K562 treated with DMSO at 1 percent for 4 hours (cell line): Measurements from ENCODE around the gene HINFP. TPM values are rescaled to one million over a fixed set of nuclear protein-coding genes. Genes with fewer than 3 reads are reported as not detected.

Experiments used
- total RNA-seq: library from RNA; unstranded; fragments of 300-600 nt; gene quantifications from 2 replicates; pipeline ENCODE4 v1.2.3, GENCODE V29; 2022; ENCODE audit not compliant: insufficient read depth

Gene HINFP
- 28.5 and 31.2 TPM in 2 replicates for total RNA-seq

GRCh38 chr11:119121008-119121810, at the start of gene HINFP:
HINFP (plus strand) TSS chr11:119121580; CDS start chr11:119126945, 5,365 bp downstream.

GRCh38 chr11:119084663-119085436, 36.5 kb upstream of the HINFP start, which contains the start of gene HMBS:
HMBS (plus strand) TSS chr11:119084881; CDS start chr11:119085034, 153 bp downstream.

GRCh38 chr11:119101759-119102423, 19.5 kb upstream of the HINFP start, which contains the start of gene DPAGT1:
DPAGT1 (minus strand) TSS chr11:119101853; CDS start chr11:119101655, 198 bp downstream.

GRCh38 chr11:119106564-119107537, 14.5 kb upstream of the HINFP start, which contains the start of gene C2CD2L:
C2CD2L (plus strand) TSS chr11:119107344; CDS start chr11:119107742, 398 bp downstream.

GRCh38 chr11:119149018-119149785, 27.8 kb downstream of the HINFP start, which contains the start of gene ABCG4:
ABCG4 (plus strand) TSS chr11:119149052; CDS start chr11:119149966, 914 bp downstream.

GRCh38 chr11:119168471-119169281, 47.3 kb downstream of the HINFP start, which contains the start of gene NLRX1:
NLRX1 (plus strand) TSS chr11:119168725; CDS start chr11:119171404, 2,679 bp downstream.

Other genes starting within 250 kb of the HINFP start
- gene CXCR5, start 237.7 kb upstream of the HINFP start, total RNA-seq, result not detected in 2 replicates
- 8.3 and 14.2 TPM in 2 replicates for gene BCL9L, start 195.7 kb upstream of the HINFP start, total RNA-seq
- gene UPK2, start 165.3 kb upstream of the HINFP start, total RNA-seq, result not detected in 2 replicates
- gene FOXR1, start 149.8 kb upstream of the HINFP start, total RNA-seq, result not detected in 2 replicates
- 11.8 and 12.3 TPM in 2 replicates for gene CENATAC, start 123.4 kb upstream of the HINFP start, total RNA-seq
- gene RPS25, start 103.2 kb upstream of the HINFP start, total RNA-seq, result 1,661 and 1,791 TPM in 2 replicates
- 131 and 148 TPM in 2 replicates for gene TRAPPC4, start 102.8 kb upstream of the HINFP start, total RNA-seq
- gene SLC37A4, start 90.7 kb upstream of the HINFP start, total RNA-seq, result 36.3 and 44.7 TPM in 2 replicates
- 202 and 231 TPM in 2 replicates for gene HYOU1, start 64.4 kb upstream of the HINFP start, total RNA-seq
- 31.8 and 39.9 TPM in 2 replicates for gene VPS11, start 53.8 kb upstream of the HINFP start, total RNA-seq
- 107 and 137 TPM in 2 replicates for gene HMBS, start 36.7 kb upstream of the HINFP start, total RNA-seq
- gene DPAGT1, start 19.7 kb upstream of the HINFP start, total RNA-seq, result 41.8 and 50.8 TPM in 2 replicates
- 27.8 and 33.7 TPM in 2 replicates for gene C2CD2L, start 14.2 kb upstream of the HINFP start, total RNA-seq
- 0.17 TPM in 1 of 2 replicates, not detected in the other for gene ABCG4, start 27.5 kb downstream of the HINFP start, total RNA-seq
- 1.6 and 2.0 TPM in 2 replicates for gene NLRX1, start 47.1 kb downstream of the HINFP start, total RNA-seq
- gene NHERF4, start 63.9 kb downstream of the HINFP start, total RNA-seq, result not detected in 2 replicates
- 11.8 and 12.7 TPM in 2 replicates for gene CBL, start 84.8 kb downstream of the HINFP start, total RNA-seq
- gene MCAM, start 195.6 kb downstream of the HINFP start, total RNA-seq, result 15.5 and 21.8 TPM in 2 replicates
- 39.5 and 47.2 TPM in 2 replicates for gene RNF26, start 212.9 kb downstream of the HINFP start, total RNA-seq
- gene C1QTNF5, start 219.3 kb downstream of the HINFP start, total RNA-seq, result not detected in 2 replicates
- not detected in 2 replicates for gene MFRP, start 225.1 kb downstream of the HINFP start, total RNA-seq